ENCODE measurements around the gene GNG12.

GNG12 gene

DNA sequence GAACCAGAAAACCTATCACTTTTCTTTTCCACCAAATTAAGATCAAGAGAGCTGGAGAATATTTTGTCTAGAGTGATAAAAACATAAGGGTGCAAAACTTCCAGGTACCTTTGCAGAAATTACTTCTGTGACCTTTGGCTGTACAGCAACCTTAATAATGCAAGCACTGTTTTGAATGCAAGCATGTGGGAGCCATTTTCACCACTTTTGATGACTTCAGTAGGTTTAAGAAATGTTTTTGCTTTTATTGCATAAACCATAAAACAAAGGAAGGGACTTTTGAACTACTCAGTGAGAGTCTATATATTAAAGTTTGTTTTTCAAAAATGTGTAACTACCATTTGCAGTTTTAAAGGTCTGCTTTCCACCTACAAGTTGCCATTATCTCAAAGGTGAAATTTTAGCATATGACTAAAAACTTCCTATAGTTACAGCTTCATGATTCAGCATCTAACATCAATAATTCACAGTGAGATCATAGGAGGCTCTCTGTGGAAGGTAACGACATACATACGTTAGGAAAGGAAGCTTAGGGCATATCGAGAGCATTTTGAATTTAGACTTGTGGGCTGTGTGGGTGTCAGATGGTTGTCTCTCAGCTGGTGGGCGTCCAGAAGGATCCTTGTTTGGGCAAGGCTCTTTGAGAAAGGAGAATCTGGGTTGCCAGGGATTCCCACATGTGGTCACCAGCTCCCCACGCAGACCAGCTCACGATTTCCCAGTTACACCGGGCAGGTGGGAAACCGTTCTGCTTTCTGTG, 149.3 kb downstream of the GNG12 start:
- Histone ChIP-seq H3K27me3 (ENCODE audit: control insufficient read depth in 5 of 5, insufficient read depth in 4 of 5, low read length in 5 of 5) (no peaks in the 10 kb centered on the region), H3K36me3 (ENCODE audit: control insufficient read depth in 5 of 5, insufficient read depth in 5 of 5, low read length in 5 of 5) (peaks cover 0 to 15% (median 12%) of the 10 kb centered on the region in 5 donors), H3K27ac (ENCODE audit: low read depth, low read length) (peak overlapping the region; percentile 97), H3K9ac (ENCODE audit: low read length in 5 of 5) (peak overlapping the region in 3 of 5 donors; percentile 21 to 56 (median 39)), H3K9me3 (ENCODE audit: control insufficient read depth in 5 of 5, low read length in 5 of 5) (no peaks in the 10 kb centered on the region), H3K4me3 (ENCODE audit: low read depth in 1 of 5, low read length in 5 of 5) (peak overlapping the region in 2 of 5 donors; percentile 48 to 56), H3K4me1 (ENCODE audit: control insufficient read depth in 5 of 5, insufficient read depth in 5 of 5, low read length in 5 of 5) (peaks cover 4 to 41% (median 23%) of the 10 kb centered on the region in 5 donors)

DNA sequence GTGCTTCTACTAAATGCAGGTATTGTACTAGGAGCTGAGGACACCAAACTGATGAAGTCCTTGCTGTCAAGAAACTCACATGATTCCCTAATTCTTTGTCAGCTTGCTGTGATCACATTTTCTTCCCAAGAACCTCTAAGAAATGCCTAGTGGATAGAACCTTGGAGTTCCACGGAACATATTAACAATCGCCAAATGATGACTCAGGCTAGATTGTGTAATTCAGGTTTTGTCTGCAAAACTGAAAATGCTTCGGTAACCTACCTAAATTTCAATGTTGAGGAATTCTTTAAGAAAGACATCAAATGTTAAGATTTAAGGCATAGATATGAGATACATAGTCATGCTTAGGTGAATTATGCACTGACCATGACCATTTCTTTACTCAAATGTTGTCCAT, 150.0 kb downstream of the GNG12 start:
- Histone ChIP-seq H3K36me3 (ENCODE audit: control insufficient read depth in 5 of 5, insufficient read depth in 5 of 5, low read length in 5 of 5) (peaks cover 0 to 8% (median 6%) of the 10 kb centered on the region in 5 donors), H3K9me3 (ENCODE audit: control insufficient read depth in 5 of 5, low read length in 5 of 5) (no peaks in the 10 kb centered on the region), H3K4me1 (ENCODE audit: control insufficient read depth in 5 of 5, insufficient read depth in 5 of 5, low read length in 5 of 5) (peaks cover 4 to 41% (median 23%) of the 10 kb centered on the region in 5 donors), H3K27me3 (ENCODE audit: control insufficient read depth in 5 of 5, insufficient read depth in 4 of 5, low read length in 5 of 5) (no peaks in the 10 kb centered on the region), H3K9ac (ENCODE audit: low read length in 5 of 5) (no peak overlapping the region), H3K4me3 (ENCODE audit: low read depth in 1 of 5, low read length in 5 of 5) (no peak overlapping the region), H3K27ac (ENCODE audit: low read depth, low read length) (peak overlapping the region; percentile 97)

DNA sequence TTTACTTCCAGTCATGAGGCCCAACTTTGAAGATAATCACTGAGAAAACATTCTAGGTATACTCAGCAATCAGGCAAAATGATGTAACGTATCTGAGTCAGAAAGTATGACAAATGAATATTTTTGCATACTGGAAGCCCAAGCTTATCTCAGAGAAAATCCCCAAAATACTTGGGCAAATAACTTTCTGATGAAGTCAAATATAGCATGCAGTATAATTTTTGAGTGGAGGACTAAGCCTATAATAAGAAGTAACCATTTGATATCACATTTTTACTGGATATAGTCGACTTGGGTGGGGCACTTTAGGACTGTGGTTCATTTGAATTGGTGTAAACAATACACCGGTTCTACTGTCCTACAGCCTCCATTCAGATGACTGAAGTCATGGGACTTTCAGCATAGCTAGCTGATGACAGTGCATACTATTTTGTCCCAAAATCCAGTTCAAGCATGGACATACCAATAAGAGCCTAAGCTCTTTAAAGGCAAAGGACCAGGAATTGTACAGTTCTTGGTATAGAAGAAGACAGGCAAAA, 150.5 kb downstream of the GNG12 start:
- H3K4me3 ChIP-seq (ENCODE audit: low read depth in 1 of 5, low read length in 5 of 5), result no peak overlapping the region
- H3K9me3 ChIP-seq (ENCODE audit: control insufficient read depth in 5 of 5, low read length in 5 of 5), result no peaks in the 10 kb centered on the region
- no peak overlapping the region for H3K9ac ChIP-seq (ENCODE audit: low read length in 5 of 5)
- H3K36me3 ChIP-seq (ENCODE audit: control insufficient read depth in 5 of 5, insufficient read depth in 5 of 5, low read length in 5 of 5), result peaks cover 0 to 3% (median 2%) of the 10 kb centered on the region in 5 donors
- H3K27ac ChIP-seq (ENCODE audit: low read depth, low read length), result no peak overlapping the region
- peaks cover 4 to 40% (median 23%) of the 10 kb centered on the region in 5 donors for H3K4me1 ChIP-seq (ENCODE audit: control insufficient read depth in 5 of 5, insufficient read depth in 5 of 5, low read length in 5 of 5)
- no peaks in the 10 kb centered on the region for H3K27me3 ChIP-seq (ENCODE audit: control insufficient read depth in 5 of 5, insufficient read depth in 4 of 5, low read length in 5 of 5)

DNA sequence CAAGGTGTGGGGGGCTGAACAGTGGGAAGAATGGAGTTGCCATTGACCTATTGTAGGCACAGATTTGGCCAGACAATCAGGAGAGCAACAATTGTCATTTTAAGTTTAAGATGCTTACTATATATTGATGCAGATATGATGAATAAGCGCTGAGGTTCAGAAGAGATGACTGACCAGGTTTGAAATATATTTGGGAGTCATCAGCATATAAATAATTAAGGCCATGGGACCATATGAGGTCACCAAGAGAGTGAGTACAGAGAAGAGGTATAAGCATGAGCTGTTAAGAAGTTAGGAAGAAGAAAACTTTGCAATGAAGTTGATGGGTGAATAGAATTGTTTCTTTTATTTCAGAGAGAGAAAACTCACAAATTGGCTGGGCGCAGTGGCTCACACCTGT, 152.8 kb downstream of the GNG12 start:
- no peak overlapping the region for H3K9ac ChIP-seq (ENCODE audit: low read length in 5 of 5)
- peaks cover 0 to 19% (median 15%) of the 10 kb centered on the region in 5 donors for H3K4me1 ChIP-seq (ENCODE audit: control insufficient read depth in 5 of 5, insufficient read depth in 5 of 5, low read length in 5 of 5)
- H3K9me3 ChIP-seq (ENCODE audit: control insufficient read depth in 5 of 5, low read length in 5 of 5), result no peaks in the 10 kb centered on the region
- H3K27me3 ChIP-seq (ENCODE audit: control insufficient read depth in 5 of 5, insufficient read depth in 4 of 5, low read length in 5 of 5), result no peaks in the 10 kb centered on the region
- no peak overlapping the region for H3K4me3 ChIP-seq (ENCODE audit: low read depth in 1 of 5, low read length in 5 of 5)
- H3K27ac ChIP-seq (ENCODE audit: low read depth, low read length), result no peak overlapping the region
- H3K36me3 ChIP-seq (ENCODE audit: control insufficient read depth in 5 of 5, insufficient read depth in 5 of 5, low read length in 5 of 5), result no peaks in the 10 kb centered on the region

DNA sequence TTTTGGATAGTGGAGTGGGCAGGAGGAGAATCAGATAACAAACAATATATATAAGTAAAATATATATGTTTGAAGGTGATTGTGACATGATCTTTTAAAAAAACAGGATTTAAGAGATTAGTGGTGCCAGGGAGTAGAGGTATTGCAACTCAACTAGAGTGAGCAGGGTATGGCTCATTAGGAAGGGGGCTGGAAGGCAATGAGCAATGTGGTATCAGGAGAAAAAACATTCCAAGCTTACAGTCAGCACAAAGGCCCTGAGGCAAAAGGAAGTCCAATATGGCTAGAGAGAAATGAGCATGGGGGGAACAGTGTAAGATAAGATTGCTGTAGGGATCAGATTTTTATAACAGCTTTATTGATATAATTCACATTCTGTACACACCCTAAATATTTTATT, 153.6 kb downstream of the GNG12 start:
- H3K9me3 ChIP-seq (ENCODE audit: control insufficient read depth in 5 of 5, low read length in 5 of 5), result no peaks in the 10 kb centered on the region
- no peaks in the 10 kb centered on the region for H3K27me3 ChIP-seq (ENCODE audit: control insufficient read depth in 5 of 5, insufficient read depth in 4 of 5, low read length in 5 of 5)
- H3K4me1 ChIP-seq (ENCODE audit: control insufficient read depth in 5 of 5, insufficient read depth in 5 of 5, low read length in 5 of 5), result peaks cover 0 to 21% (median 17%) of the 10 kb centered on the region in 5 donors
- no peak overlapping the region for H3K9ac ChIP-seq (ENCODE audit: low read length in 5 of 5)
- no peak overlapping the region for H3K4me3 ChIP-seq (ENCODE audit: low read depth in 1 of 5, low read length in 5 of 5)
- no peak overlapping the region for H3K27ac ChIP-seq (ENCODE audit: low read depth, low read length)
- H3K36me3 ChIP-seq (ENCODE audit: control insufficient read depth in 5 of 5, insufficient read depth in 5 of 5, low read length in 5 of 5), result no peaks in the 10 kb centered on the region

DNA sequence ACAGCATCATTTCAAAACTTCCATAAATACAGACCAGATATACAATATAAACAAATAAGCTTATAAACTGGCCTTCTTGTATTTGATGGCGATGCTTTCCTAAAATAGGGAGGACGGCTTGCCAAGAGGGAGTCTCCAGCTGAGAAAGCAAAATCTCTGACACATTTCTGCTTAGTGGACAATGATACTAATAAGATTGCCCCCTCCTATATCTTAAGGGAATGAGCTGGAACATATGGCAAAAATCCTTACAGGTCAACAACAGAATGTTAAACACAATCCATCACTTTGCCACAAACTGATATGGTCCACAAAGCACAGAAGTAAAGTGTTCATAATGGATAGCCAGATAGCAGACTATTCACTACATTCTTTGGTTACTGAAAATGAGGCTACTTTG, 155.3 kb downstream of the GNG12 start:
- no peaks in the 10 kb centered on the region for H3K9me3 ChIP-seq (ENCODE audit: control insufficient read depth in 5 of 5, low read length in 5 of 5)
- no peak overlapping the region for H3K4me3 ChIP-seq (ENCODE audit: low read depth in 1 of 5, low read length in 5 of 5)
- H3K36me3 ChIP-seq (ENCODE audit: control insufficient read depth in 5 of 5, insufficient read depth in 5 of 5, low read length in 5 of 5), result no peaks in the 10 kb centered on the region
- no peak overlapping the region for H3K9ac ChIP-seq (ENCODE audit: low read length in 5 of 5)
- H3K27ac ChIP-seq (ENCODE audit: low read depth, low read length), result no peak overlapping the region
- peaks cover 0 to 10% (median 6%) of the 10 kb centered on the region in 5 donors for H3K4me1 ChIP-seq (ENCODE audit: control insufficient read depth in 5 of 5, insufficient read depth in 5 of 5, low read length in 5 of 5)
- H3K27me3 ChIP-seq (ENCODE audit: control insufficient read depth in 5 of 5, insufficient read depth in 4 of 5, low read length in 5 of 5), result no peaks in the 10 kb centered on the region

DNA sequence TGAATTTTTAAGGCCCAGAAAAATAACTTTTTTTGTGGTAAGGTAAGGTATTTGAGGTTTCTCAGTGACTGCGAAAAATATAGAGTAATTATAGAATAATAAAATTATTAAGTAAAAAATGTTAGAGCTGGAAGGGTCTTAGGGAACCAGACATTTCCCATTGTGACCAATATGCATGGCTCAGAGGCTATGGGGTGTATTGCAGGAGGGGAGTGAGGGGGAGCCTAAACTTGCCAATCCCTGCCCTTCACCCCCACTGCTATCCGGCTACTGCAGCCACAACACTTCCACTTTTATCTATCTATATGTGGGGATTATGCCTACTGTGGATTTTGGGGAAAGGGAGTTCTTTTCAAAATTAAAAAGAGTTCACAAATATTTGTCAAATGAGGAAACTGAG, 155.9 kb downstream of the GNG12 start:
- Histone ChIP-seq H3K9me3 (ENCODE audit: control insufficient read depth in 5 of 5, low read length in 5 of 5) (no peaks in the 10 kb centered on the region), H3K27ac (ENCODE audit: low read depth, low read length) (no peak overlapping the region), H3K36me3 (ENCODE audit: control insufficient read depth in 5 of 5, insufficient read depth in 5 of 5, low read length in 5 of 5) (no peaks in the 10 kb centered on the region)

DNA sequence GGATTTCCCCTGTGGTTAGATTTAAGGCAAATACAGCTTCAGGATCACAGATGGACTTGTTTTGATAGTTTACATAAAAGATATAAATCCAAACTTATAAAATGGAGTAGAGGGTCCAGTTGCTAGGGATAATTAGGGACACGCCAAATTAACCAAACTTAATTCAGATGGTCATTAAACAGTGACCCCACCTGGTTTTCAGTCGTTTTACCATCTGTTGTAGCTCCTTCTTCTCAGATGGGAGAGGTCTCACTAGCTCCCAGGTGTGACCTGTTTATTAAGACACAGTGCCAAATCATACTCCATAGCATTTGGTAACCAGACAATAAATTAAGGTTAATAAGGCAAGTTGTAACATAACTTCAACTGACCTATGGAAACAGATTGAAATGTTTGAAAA, 156.3 kb downstream of the GNG12 start:
- no peak overlapping the region for H3K9ac ChIP-seq (ENCODE audit: low read length in 5 of 5)
- peaks cover 0 to 10% (median 6%) of the 10 kb centered on the region in 5 donors for H3K4me1 ChIP-seq (ENCODE audit: control insufficient read depth in 5 of 5, insufficient read depth in 5 of 5, low read length in 5 of 5)
- H3K9me3 ChIP-seq (ENCODE audit: control insufficient read depth in 5 of 5, low read length in 5 of 5), result no peaks in the 10 kb centered on the region
- no peak overlapping the region for H3K27ac ChIP-seq (ENCODE audit: low read depth, low read length)
- H3K27me3 ChIP-seq (ENCODE audit: control insufficient read depth in 5 of 5, insufficient read depth in 4 of 5, low read length in 5 of 5), result no peaks in the 10 kb centered on the region
- H3K36me3 ChIP-seq (ENCODE audit: control insufficient read depth in 5 of 5, insufficient read depth in 5 of 5, low read length in 5 of 5), result no peaks in the 10 kb centered on the region
- no peak overlapping the region for H3K4me3 ChIP-seq (ENCODE audit: low read depth in 1 of 5, low read length in 5 of 5)

More for the DNA sequence above, 155.9 kb downstream of the GNG12 start:
- H3K4me1 ChIP-seq (ENCODE audit: control insufficient read depth in 5 of 5, insufficient read depth in 5 of 5, low read length in 5 of 5), result peaks cover 0 to 10% (median 6%) of the 10 kb centered on the region in 5 donors
- H3K4me3 ChIP-seq (ENCODE audit: low read depth in 1 of 5, low read length in 5 of 5), result no peak overlapping the region
- no peaks in the 10 kb centered on the region for H3K27me3 ChIP-seq (ENCODE audit: control insufficient read depth in 5 of 5, insufficient read depth in 4 of 5, low read length in 5 of 5)
- no peak overlapping the region for H3K9ac ChIP-seq (ENCODE audit: low read length in 5 of 5)

DNA sequence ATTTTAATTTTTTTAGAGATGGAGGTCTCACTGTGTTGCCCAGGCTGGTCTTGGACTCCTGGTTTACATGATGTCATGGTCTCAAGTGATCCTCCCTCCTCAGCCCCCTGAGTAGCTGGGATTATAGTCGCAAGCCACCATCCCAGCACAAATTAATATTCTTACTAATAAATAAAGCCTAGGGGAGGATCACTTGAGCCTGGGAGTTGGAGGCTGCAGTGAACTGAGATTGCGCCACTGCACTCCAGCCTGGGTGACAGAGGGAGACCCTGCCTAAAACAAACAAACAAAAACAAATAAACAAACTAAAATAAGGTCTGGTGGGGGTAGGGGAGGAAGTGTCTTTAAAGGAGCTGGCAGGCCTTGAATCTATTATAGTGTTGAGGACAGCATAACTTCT, 157.0 kb downstream of the GNG12 start:
- H3K9ac ChIP-seq (ENCODE audit: low read length in 5 of 5), result no peak overlapping the region
- H3K4me1 ChIP-seq (ENCODE audit: control insufficient read depth in 5 of 5, insufficient read depth in 5 of 5, low read length in 5 of 5), result peaks cover 0 to 10% (median 6%) of the 10 kb centered on the region in 5 donors
- H3K27ac ChIP-seq (ENCODE audit: low read depth, low read length), result no peak overlapping the region
- no peak overlapping the region for H3K4me3 ChIP-seq (ENCODE audit: low read depth in 1 of 5, low read length in 5 of 5)
- no peaks in the 10 kb centered on the region for H3K9me3 ChIP-seq (ENCODE audit: control insufficient read depth in 5 of 5, low read length in 5 of 5)
- no peaks in the 10 kb centered on the region for H3K27me3 ChIP-seq (ENCODE audit: control insufficient read depth in 5 of 5, insufficient read depth in 4 of 5, low read length in 5 of 5)
- no peaks in the 10 kb centered on the region for H3K36me3 ChIP-seq (ENCODE audit: control insufficient read depth in 5 of 5, insufficient read depth in 5 of 5, low read length in 5 of 5)

DNA sequence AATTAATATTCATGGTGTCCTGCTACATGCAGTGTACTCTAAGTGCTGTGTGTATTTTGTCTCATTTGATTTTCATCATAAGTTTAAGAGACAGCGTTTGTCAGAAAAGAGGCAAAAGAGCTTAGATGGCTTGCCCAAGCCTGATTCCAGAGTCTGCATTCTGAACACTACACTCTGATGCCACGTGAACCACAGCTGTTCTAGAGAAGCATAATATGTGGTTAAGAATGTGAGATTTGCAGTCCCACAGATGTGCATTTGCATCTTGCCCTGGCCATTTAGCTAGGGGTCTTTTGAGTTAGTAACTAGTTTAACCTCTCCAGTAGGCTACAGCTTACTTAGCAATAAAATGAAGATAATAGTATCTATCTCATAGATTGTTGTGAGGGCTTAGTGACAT, 157.5 kb downstream of the GNG12 start:
- H3K27ac ChIP-seq (ENCODE audit: low read depth, low read length), result no peak overlapping the region
- H3K36me3 ChIP-seq (ENCODE audit: control insufficient read depth in 5 of 5, insufficient read depth in 5 of 5, low read length in 5 of 5), result no peaks in the 10 kb centered on the region
- H3K9me3 ChIP-seq (ENCODE audit: control insufficient read depth in 5 of 5, low read length in 5 of 5), result no peaks in the 10 kb centered on the region
- no peaks in the 10 kb centered on the region for H3K27me3 ChIP-seq (ENCODE audit: control insufficient read depth in 5 of 5, insufficient read depth in 4 of 5, low read length in 5 of 5)
- H3K9ac ChIP-seq (ENCODE audit: low read length in 5 of 5), result no peak overlapping the region
- peaks cover 0 to 10% (median 6%) of the 10 kb centered on the region in 5 donors for H3K4me1 ChIP-seq (ENCODE audit: control insufficient read depth in 5 of 5, insufficient read depth in 5 of 5, low read length in 5 of 5)
- H3K4me3 ChIP-seq (ENCODE audit: low read depth in 1 of 5, low read length in 5 of 5), result no peak overlapping the region

All from subcutaneous abdominal adipose tissue (tissue), 5 donors.